Cerebellar cortex (tissue), 1 donor: Measurements from ENCODE around the gene S100A8.
A peak's percentile ranks its signal among the peaks of the same experiment; 100 is the strongest.
"Not testable (repeated sequence)": the region's sequence is repeated elsewhere in the genome, so short reads cannot be mapped to it uniquely, and the experiment has no call there.

Experiments used
- DNase-seq: peaks from one replicate; pipeline ENCODE4 v3.0.0-alpha.2; 2015; ENCODE audit warnings: low spot score

Gene S100A8

DNA sequence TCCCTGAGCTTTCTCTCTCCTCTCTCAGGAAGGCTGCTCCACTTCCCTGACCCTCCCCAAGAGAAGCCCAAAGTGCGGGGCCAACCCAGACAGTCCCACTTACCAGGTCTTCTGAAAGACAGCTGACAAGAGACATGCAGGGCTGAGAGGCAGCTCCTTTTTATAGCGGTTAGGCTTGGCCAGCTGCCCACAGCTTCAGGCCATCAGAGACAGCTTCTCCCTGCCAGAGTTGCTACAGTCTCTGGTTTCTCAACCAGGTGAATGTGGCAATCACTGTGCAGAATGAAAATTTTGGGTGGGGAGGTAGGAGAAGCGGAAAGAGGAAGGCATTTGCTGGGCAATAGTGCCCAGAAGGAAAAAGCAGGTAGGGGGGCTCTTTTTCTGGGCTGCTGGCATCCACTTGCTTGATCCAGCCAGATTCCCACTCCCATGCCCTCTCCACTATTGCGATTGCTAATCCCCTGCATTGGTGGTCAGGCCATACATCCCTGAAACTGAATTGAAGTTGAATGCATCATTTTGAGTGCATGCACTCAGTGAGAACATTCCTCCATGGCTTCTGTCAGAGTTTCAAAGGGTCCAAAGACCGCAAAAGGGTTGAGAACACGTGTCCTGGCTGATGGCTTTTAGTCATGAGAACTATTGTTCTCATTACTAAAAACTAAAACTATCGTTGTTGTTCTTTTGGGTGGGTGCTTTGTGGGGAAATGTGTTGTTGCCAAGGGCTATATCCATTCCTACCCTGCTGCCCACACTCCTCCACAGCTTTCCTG is at the start of gene S100A8:
TSS of gene S100A8 (minus strand) at position 136 of the 773 bp plus-strand sequence. CDS start 538 bp downstream, outside the sequence.
- DNase-seq = no peak

DNA sequence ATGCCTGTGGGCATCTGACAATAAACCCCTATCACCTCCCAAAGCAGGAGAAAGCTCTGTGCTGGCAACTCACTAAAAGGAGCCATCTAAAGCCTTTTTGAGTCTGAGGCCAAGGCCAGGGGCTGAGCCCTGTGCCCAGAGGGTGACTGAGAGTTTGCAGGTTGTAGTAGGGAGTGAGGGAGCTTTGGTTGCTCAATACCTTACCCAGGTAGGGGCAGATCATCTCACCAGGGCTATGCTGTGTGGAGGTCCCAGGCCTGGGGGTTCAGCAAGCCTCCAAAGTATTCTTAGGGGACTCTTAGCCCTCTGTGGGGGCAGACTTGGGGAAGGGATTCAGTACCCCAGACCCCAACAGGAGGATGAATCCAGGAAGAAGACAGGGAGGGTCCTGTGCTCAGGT is 48.4 kb upstream of the S100A8 start:
- DNase-seq = no peak

DNA sequence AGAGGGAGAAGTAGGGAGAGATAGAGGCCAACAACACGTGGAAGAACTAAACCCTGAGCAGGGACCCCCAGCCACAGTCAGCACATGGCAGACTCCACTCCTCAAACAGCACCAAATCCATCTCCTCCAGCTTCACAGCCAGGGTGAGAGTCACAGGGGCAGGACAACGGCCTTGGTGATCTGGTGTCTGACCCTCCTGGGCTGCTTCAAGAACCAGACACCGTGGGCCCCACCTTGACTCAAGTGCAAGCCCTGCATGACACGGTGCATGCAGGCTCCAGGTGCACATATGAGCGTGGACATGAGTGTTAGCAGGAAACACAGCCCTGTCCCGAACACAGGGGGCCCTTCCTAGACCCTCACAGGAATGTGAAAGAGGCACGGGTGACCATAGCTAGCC is 47.7 kb upstream of the S100A8 start:
- no peak for DNase-seq

DNA sequence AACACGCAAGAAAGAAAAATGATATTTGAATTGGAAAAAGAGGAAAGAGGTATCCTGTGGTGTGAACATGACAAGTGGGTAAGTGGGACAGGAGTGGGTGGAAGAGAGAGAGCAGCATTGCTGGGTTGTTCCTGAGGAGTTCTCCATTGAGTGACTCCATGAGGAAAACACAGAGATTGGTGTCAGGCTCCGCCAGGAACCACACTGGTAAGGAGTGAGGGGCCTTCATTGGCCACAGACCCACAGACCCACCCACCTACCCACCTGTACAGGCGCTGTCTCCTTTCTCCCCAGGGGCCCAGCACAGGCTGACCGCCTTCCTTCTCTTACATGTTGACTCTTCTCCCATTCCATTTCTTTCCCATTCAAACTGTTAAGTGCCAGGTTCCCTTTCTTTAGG is 46.4 kb upstream of the S100A8 start:
- no peak for DNase-seq

DNA sequence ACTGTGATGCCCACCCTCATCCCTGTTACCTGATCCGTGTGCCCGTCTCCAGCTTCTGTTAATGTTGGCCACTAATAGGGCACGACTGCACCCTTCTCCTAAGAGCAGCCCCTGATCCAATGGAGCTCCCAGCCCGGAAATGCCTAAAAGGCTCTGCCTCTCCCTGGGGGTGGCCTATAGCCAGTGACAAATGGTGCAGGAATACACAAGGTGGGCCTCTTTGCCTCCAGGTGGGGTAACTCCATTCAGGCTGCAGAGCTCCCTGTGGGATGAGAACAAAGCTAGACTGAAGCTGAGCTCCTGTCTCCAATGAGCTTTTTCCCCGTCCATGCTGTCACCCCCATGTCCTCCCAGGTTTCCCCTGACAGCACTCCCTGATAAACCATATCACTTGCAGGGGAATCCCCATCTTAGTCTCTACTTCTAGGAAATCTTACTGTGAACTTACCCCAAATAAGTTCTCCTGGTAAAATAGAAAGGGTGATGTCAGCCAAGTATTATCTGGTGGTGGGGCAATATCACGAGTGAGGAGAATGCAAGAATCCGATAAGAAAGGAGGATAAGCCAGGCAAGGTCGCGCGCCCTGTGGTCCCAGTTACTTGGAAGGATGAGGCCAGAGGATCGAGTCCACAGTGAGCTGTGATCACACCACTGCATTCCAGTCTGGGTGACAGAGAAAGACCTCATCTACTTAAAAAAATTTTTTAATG is 44.0 kb upstream of the S100A8 start:
- DNase-seq = no peak

DNA sequence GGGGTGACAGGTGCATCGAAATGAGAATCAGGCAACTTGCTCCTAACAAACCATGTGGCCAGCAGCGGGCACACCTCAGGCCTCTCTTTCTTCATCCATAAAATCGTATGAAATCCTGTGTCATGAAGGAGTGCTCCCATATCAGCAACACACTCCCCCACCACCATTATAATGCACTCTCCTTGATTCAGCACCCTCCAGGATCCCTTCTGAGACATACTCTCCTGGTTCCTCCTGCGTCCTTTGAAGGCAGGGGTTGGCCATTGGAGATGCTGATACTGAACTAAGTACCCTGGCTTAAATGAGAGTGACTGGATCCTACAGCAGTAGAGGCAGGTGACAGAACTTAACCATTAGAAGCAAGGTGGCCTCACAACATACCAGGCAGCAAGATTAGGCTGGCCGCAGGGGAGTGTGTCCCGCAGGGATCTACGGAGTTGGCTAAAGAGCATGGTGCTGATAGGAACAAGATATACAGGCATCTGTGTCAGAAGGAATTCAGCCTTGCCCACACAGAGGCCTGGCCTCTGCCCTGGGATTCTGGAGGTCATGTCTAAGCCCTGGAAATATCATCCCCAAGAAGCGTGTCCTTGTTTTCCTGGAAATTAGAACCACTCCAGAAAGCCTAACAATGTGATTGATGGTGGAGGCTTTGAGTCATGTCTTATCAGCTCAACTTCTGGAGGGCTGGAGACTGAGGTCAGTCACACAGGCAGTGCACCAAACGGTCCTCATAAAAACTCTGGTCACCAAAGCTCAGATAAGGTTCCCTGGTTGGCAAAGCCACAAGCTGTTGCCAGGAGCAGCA is 42.2 kb upstream of the S100A8 start:
- DNase-seq = no peak

DNA sequence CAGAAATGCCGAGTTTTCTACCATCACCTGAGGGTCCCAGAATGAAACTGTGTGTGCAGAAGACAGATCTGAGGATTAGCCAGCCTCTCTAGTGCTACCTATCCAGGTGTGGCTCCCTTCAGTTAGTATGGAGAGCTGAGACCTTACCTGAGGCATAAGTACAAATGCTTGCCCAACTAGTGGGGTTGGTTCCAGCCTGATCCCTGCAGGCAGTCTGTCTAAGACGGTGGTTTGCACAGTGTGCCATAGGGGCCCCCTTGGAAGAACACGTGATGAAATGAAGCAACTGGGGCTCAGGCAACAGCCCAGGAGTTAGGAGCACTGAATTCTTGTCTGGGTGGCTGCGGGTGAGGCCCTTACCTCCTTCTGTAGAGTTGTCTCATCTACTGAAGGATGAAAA is 41.1 kb upstream of the S100A8 start:
- DNase-seq = no peak

DNA sequence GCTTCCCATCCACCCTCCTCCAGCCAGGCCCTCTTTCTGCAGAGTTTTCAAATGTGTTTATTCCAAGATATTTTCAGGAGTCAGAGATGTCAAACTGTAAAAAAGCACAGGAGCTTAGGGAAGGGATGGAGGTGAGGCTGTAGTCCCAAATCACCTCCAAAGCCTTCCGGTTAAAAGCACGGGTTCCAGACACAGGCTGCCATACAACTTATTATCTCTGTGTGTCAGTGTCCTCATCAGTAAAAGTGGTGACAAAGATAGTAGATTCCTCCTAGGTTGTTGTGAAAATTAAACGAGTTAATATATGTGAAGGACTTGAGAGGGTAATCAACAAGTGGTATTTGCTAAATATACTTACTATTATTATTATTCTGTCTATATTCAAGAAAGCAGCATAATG is 40.6 kb upstream of the S100A8 start:
- no peak for DNase-seq

DNA sequence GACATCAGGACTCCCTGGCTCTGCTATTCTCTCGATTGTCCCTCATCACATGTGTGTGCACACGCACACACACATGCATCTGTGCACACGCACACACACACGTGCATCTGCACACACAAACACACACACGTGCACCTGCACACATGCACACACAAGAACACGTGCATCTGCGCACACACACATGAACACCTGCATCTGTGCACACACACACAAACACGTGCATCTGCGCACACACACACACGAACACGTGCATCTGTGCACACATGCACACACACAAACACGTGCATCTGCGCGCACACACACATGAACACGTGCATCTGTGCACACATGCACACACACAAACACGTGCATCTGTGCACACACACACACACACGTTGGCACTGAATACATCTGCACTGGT is 40.1 kb upstream of the S100A8 start:
- DNase-seq = no peak

DNA sequence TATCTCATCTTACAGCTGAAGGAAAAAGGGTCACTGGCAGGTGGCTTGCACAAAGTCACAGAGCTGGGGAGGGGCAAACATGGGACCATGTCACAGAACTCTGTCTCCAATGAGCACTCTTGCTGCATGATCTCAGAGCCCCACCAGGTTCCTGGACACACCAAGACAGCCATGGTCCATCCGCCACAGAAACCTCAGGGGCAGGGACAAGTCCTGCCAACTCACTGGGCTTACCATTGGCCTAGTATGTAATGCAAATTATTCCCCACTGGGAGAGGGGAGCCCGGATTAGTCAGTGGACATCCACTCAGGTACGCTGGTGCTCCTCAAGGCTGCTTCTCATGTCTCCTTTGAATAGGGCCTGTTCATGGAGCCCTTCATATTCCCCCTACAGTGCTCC is 39.7 kb upstream of the S100A8 start:
- no peak for DNase-seq

DNA sequence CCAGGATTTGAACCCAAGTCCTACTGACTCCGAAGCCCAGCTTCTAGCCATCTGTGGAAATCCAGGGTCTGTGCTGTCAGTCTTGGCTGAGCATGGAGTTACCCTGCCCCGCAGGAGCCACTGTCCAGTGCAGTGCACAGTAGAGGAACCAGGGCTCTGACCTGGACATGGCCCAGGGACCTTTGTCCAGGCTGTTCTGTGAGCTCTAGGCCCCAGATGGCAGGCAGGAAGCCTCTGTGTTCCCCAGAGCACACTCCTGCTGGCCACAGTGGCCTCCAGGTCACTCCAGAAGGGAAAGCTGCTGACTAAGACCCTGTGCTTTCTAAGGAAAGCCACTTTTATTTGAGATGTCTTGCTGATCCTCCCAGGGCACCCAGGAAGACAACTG is 39.3 kb upstream of the S100A8 start:
- no peak for DNase-seq

DNA sequence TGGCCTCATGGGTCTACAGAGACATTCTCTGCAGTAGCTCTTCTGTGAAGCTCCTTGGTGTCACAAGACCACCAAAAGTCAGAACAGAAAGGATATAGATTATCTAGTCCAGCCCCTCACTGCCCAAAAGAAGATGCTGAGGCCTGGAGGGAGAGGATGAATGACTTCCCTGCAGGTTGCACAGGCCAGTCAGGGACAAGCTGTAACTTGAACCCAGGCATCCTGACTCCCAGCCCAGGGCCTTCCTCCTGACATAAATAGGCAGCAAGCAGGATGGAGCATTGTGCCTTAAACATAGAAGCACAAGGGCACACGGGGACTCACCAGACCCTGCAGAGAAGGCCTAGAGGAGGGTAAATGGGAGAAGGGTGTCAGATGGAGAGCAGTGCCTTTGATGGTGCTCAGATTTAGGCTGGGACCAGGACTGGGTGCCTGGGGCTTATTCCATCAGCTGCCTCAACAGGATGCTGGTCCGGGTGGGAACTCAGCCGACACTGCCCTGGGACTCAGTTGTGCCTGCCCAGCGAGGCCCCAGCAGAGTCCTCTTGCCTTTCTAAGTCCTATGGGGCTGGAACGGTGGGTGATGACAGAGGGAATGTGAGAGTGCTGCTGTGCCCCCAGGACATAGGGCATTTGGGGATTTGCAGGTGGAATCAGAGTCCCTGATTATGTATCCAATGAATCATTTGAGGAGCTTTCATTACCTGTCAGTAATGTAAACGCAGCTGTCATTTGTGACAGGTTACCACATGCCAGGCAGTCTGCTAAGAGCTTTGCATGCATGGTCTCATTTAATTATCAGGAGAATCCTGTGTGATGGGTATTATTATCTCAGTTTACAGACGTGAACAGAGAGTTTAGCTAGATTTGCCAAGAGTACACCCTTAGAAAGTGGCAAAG is 38.6 kb upstream of the S100A8 start:
- DNase-seq = no peak

DNA sequence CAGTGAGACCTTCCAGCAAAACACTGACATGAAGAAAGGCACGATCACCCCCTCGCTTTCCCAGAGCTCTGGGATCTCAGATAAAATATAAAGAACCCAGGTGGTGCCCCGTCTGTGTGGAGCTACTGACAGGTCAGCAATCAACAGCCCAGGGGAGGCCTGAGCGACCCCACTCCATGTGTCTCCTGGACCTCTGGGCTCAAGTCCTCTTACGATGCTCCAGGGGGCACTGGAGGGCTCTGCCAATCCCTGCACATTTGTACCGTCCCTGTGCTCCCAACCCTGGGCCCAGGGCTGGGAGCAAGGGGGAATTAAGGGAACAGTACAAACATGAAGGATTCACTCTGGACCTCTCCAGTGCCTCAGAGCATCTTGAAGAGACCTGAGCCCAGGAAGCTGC is 37.9 kb upstream of the S100A8 start:
- no peak for DNase-seq

DNA sequence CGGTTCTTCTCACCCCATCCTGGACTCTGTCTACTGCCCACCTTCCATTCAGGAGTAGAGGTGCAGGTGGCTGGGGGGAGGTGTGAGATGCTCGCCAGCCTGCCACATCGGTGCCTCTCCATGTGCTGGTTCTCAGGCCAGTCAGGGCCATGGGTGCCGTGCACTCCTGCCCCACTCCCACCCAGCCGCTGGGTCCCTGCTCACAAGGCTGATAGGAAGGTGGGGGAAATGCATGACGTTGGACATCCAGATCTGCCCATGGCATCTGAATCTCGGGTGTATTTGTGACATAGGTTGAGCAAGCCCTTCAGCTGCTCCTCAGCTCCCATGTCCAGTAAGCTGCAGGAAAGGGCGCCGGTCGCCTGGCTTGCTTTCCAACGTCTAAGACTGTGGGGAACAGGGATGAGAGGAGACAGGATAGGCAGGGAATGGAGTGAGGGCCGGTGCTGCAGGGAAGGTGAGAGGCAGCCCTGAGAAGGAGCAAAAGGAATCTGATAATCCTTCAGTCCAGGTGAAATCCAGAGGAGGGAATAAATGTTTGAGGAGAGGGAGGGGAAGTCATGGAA is 37.3 kb upstream of the S100A8 start:
- no peak for DNase-seq

DNA sequence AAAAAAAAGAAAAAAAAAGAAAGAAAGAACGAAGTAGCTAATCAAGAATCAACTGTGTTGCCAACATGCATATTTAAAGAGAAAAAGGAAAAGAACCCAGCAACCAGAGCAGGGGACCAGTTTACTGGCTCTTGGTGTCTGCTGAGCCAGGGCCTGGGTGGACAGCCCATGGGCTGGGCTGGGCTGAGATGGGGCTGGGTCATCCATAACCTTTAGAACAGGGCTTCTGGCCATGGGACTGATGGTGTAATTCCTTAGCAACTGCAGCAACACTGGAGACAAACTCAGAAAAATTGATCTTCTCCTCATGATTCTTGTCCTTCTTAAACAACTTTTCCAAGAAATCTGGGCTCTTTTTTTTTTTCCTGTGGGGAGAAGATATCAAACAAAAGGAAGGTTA is 35.9 kb upstream of the S100A8 start:
- no peak for DNase-seq

DNA sequence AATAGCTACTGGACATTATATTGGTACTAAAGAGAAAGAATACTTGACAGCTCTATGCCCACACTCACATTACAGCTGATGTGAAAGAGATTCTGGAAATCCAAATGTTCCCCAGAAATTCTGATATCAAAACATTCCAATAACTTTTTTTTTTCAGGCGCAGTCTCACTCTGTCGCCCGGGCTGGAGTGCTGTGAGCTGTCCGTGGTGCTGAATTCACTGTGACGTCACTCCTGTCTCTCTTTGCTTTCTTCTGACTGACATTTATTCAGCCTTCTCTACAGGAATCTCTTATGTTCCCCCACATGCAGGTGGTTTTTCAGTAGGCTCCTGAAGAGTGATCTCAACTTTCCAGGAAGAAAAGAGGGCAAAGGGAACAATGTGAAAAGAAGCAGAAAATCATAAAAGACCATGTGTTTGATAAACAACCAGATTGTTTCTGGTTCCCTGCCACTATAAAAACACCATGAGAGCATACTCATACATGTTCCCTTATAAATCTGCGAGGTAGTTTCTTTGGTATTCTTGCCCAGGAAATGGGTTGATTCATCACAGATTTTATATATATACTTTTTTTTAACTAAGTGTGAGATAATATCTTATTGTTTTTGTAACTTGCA is 31.7 kb upstream of the S100A8 start:
- peak; percentile 10 for DNase-seq

DNA sequence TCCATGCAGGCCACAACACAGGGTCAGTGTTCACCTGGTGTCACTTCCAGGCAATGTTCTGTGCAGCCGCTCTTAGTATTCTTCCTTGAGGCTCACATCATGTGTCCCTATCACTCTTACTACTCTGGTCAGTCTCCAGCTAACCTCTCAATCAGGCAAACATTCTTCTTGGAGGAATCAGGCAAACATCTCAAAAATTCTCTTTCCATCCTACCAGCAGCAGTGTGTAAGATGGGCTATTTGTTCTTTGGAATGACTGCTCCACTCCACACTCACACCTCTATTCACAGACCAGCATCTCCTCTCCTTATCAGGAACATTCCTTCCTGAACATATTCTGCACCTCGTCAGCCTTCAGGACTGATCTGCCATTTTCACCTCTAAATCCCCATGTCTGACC is 29.4 kb upstream of the S100A8 start:
- DNase-seq = no peak

DNA sequence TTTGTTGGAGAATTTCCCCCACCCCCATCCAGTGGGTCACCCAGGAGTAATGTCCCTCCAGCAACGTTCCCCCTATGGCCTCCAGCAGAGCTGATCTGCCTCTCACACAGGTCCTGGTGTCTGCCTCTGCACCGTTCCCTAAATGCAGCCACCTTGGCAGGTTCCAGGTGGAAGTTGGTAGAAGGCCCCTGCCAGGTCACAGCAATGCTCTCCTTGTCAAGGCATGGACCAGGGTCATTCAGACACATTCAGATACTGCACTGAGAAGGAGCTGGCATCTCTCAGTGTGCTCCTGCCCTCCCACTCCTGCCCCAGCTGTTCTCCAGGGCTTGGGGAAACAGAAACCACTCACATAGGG is 28.5 kb upstream of the S100A8 start:
- DNase-seq = not testable (repeated sequence)

DNA sequence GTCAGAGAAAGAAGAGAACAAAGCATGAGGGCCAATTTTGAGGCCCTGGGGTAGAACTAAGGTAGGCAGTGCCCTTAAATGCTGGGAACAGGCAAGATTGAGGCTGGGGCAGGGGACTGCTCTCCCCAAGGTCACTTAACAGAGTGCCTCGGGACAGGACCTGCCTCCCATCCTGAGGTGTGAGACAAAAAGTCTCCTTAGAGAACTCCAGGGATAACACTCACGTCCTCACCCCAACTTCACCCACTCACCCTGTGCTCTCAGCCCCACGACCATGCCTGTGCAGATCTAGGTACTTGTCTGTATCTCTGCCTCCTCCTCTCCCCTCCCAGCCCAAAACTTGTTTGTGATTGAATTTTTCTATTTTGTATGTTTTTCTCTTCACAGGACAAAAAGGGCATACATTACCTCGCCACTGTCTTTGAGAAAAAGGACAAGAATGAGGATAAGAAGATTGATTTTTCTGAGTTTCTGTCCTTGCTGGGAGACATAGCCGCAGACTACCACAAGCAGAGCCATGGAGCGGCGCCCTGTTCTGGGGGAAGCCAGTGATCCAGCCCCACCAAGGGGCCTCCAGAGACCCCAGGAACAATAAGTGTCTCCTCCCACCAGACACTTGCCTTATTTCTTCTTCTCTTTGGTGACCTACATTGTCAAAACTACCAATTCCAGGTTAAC is 28.0 kb upstream of the S100A8 start:
- not testable (repeated sequence) for DNase-seq

DNA sequence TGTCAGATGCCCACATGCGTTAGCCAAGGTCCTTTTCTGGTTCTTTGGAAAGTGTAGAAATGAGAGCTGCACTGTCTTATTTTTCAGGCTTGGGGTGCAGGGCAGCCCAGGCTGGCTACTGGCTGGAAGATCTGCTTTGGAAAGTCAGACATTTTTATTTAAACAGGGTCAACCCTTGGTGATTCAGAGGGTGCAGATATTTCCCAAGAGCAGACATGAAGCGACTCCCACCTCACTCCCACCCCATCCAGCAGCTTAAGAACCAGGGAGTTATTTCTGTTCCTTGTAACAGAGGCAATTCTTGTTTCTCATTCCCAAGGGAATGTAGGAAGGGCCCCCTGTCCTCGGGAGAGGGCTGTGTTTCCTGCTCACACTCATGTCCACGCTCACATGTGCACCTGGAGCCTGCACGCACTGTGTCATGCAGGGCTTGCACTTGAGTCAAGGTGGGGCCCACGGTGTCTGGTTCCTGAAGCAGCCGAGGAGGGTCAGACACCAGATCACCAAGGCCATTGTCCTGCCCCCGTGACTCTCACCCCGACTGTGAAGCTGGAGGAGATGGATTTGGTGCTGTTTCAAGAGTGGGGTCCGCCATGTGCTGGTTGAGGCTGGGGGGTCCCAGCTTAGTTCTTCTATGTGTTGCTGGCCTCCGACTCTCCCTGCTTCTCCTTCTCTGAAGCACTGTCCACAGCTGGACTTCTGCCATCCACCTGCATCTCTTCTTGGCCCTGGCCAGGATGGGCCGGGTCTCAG is 26.4 kb upstream of the S100A8 start:
- DNase-seq = no peak
